Measurements from ENCODE around the gene CST8.

The CST8 gene

DNA sequence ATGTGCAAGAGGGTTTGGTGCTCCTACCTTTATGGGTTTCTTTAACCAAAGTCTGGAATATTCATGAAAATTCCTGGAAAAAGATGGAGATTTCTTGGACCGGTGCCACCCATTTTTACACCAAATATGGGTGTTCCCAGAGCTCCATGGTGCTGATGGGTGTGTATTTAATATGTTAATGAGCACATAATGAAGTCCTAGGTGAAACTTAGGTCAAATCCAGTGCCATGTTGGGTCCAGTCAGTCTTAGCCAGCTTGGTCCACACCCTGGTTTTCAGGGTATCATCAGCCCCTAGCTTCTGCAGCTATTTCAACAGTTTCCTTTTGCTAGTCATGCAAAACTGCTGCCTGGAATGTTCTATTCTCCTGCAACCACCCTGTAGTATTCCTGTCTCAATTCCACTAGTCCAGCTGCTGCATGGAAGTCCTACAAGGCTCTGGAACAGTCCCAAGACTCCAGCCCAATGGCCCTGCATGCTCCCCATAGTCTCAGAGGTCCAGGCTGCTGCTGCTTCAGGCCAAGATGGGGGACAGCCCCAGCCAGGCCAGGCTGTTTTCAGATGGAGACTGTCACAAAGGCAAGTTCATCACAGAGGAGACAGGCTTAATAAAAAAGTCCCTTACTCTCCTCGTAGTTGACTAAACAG is 45.5 kb downstream of the CST8 start:
- no peak for DNase-seq (ENCODE audit: low spot score)
- TF ChIP-seq, protein P1, sequence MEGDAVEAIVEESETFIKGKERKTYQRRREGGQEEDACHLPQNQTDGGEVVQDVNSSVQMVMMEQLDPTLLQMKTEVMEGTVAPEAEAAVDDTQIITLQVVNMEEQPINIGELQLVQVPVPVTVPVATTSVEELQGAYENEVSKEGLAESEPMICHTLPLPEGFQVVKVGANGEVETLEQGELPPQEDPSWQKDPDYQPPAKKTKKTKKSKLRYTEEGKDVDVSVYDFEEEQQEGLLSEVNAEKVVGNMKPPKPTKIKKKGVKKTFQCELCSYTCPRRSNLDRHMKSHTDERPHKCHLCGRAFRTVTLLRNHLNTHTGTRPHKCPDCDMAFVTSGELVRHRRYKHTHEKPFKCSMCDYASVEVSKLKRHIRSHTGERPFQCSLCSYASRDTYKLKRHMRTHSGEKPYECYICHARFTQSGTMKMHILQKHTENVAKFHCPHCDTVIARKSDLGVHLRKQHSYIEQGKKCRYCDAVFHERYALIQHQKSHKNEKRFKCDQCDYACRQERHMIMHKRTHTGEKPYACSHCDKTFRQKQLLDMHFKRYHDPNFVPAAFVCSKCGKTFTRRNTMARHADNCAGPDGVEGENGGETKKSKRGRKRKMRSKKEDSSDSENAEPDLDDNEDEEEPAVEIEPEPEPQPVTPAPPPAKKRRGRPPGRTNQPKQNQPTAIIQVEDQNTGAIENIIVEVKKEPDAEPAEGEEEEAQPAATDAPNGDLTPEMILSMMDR (IDR thresholded peaks at IDR 0.05; ENCODE audit: extremely low read depth, missing control alignments), result no peak

DNA sequence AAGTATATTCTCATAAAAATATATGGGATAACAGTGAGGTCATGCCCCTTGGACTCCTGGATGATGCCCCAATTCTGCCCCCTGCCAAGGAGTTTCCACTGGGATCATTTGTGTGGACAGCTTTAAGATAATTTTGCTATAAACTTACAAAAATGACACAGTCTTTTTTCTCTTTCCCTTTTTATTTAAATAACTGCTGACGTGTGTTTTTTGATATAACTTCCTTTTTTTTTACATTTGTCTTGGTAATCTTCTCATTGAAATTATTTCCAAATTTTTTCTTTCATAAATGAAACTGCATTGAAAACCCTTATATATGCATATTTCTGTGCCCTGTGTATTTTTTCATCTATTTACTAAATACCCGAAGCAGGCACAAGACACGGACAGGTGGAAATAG is 46.1 kb downstream of the CST8 start:
- TF ChIP-seq, protein P1 (IDR thresholded peaks at IDR 0.05; ENCODE audit: extremely low read depth, missing control alignments), result no peak
- DNase-seq (ENCODE audit: low spot score), result no peak

DNA sequence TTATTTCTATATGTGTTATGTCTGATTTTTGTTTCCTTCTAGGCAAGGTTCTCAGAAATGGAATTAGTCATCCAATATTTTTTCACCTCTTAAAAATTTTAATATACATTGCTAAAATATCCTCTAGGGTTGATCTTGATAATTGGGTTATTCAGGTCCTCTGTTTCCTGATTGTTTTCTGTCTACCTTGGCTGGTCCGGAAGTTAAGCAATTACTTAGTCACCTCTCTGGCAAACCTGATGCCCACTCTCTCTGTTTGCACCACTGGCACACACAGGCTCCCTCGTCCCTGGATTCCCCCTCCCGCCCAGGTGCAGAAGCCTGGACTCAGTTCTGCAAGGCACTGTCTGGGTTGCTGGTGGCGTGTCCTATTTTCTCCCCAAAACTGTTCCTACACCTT is 49.7 kb downstream of the CST8 start:
- TF ChIP-seq, protein P1 (IDR thresholded peaks at IDR 0.05; ENCODE audit: extremely low read depth, missing control alignments), result no peak
- no peak for DNase-seq (ENCODE audit: low spot score)

DNA sequence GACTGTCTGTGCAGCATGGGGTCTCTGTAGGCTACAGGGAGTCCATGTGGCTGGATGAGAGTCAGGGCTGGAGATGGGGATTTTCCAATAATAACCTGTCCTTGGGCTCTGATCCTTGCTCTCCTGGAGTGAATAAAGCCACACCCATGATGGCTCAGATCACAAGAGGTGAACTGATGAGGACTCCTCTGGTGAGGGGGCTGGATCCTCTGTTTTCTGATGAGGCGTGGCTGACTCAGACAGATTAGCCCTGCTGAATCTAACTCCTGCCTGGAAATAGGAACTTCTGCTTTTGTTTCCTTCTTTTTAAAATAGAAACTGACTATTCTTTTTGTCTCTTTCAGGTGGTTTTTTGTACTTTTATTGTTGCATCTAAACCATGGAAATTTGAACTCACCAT is 50.4 kb downstream of the CST8 start:
- no peak for DNase-seq (ENCODE audit: low spot score)
- TF ChIP-seq, protein P1 (IDR thresholded peaks at IDR 0.05; ENCODE audit: extremely low read depth, missing control alignments), result no peak

DNA sequence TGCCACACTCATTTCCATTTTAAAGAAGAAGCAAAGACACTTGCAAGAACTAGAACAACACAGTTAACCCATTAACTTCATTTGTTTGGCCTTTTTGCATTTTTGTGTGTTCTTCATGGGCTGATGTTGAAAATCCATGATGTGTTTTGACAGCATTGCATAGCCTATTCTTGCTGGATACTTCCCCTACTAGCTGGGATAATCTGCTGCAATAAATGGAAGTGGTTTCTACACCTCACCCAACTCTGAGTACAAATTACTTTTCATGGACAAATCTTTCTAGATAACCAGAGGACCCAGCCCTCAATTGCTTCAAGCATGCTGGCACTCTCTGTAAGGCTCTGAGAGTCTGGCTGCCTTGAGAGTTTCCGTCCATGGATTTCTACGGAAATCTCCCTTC is 50.9 kb downstream of the CST8 start:
- TF ChIP-seq, protein P1 (IDR thresholded peaks at IDR 0.05; ENCODE audit: extremely low read depth, missing control alignments), result no peak
- DNase-seq (ENCODE audit: low spot score), result no peak

DNA sequence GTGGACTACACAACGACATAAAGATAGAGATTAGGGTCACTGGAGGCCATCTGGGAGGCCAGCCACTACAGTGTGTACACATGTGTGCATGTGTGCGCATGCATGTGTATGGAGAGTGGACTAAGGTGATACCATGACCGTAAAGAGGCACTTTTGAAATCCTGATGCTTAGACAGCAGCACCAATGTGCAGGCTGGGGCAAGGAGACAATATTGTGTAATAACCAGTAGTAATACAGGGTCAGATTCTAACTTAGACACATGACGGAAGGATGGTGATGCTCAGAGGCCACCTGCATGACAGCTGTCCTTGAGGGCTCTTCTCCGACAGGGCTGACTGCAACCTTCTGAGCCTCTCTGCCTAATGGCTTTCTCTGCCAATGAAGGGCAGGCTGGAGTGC is 51.9 kb downstream of the CST8 start:
- TF ChIP-seq, protein P1 (IDR thresholded peaks at IDR 0.05; ENCODE audit: extremely low read depth, missing control alignments), result no peak
- DNase-seq (ENCODE audit: low spot score), result no peak

DNA sequence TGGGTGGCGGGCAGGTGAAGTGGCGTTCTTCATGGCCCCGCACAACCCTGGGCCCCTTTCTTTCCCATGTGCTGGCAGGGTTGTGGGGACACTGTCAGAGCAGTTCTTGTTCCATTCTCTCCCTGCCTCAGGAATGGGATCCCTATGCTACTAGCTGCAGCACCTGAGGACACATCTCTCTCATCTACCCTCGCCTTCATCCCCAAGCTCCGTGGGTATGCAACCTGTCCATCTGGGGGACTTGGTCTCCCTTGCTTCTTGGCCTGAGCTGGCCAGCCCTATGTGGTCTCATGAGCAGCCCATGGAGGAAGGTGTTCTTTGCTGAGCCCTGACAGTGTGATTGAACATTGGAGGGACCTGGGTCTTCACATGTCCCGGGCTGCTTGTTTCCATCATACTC is 53.2 kb downstream of the CST8 start:
- TF ChIP-seq, protein P1 (IDR thresholded peaks at IDR 0.05; ENCODE audit: extremely low read depth, missing control alignments), result no peak
- DNase-seq (ENCODE audit: low spot score), result no peak
